Measurements from ENCODE around the gene IRS2.

Gene IRS2

GRCh38 chr13:109712124-109712722 lies 74.2 kb downstream of the IRS2 start:
- no peaks in the 10 kb centered on the region for H3K79me2 ChIP-seq (ENCODE audit: insufficient read depth, low read length)
- H4K20me1 ChIP-seq (ENCODE audit: low read depth, low read length) = no peaks in the 10 kb centered on the region
- H2AFZ ChIP-seq (ENCODE audit: low read depth, low read length, severe bottlenecking) = no peak overlapping the region
- H3K4me3 ChIP-seq (ENCODE audit: insufficient read depth, low read length, poor library complexity, severe bottlenecking) = no peak overlapping the region
- TF ChIP-seq EZH2phosphoT487 (conservative IDR thresholded peaks at IDR 0.05; ENCODE audit: low read length) = no peak
- no peak for TF ChIP-seq CTCF (IDR thresholded peaks at IDR 0.05; ENCODE audit: insufficient read depth, low read length, poor library complexity, severe bottlenecking)
- H3K4me2 ChIP-seq (ENCODE audit: low read depth, low read length, poor library complexity, severe bottlenecking) = no peak overlapping the region
- H3K27ac ChIP-seq (ENCODE audit: low read depth, low read length) = no peak overlapping the region
- H3F3A ChIP-seq (ENCODE audit: insufficient read depth) = no peaks in the 10 kb centered on the region
- no peak overlapping the region for H3K9ac ChIP-seq (ENCODE audit: low read length)
- no peaks in the 10 kb centered on the region for H3K27me3 ChIP-seq (ENCODE audit: low read length)
- H3K36me3 ChIP-seq (ENCODE audit: low read length) = no peaks in the 10 kb centered on the region
- H3K9me2 ChIP-seq (replicated peaks; ENCODE audit: insufficient read depth, low read length) = no peaks in the 10 kb centered on the region
- H3K9me3 ChIP-seq (ENCODE audit: insufficient read depth, low read length) = no peaks in the 10 kb centered on the region

GRCh38 chr13:109707742-109708617 lies 78.4 kb downstream of the IRS2 start:
- H3K9me2 ChIP-seq (replicated peaks; ENCODE audit: insufficient read depth, low read length) = no peaks in the 10 kb centered on the region
- no peak overlapping the region for H2AFZ ChIP-seq (ENCODE audit: low read depth, low read length, severe bottlenecking)
- H3K4me3 ChIP-seq (ENCODE audit: insufficient read depth, low read length, poor library complexity, severe bottlenecking) = no peak overlapping the region
- TF ChIP-seq EZH2phosphoT487 (conservative IDR thresholded peaks at IDR 0.05; ENCODE audit: low read length) (no peak), CTCF (IDR thresholded peaks at IDR 0.05; ENCODE audit: insufficient read depth, low read length, poor library complexity, severe bottlenecking) (no peak)
- H3K4me2 ChIP-seq (ENCODE audit: low read depth, low read length, poor library complexity, severe bottlenecking) = no peak overlapping the region
- no peak overlapping the region for H3K9ac ChIP-seq (ENCODE audit: low read length)
- H3K9me3 ChIP-seq (ENCODE audit: insufficient read depth, low read length) = no peaks in the 10 kb centered on the region
- H3K79me2 ChIP-seq (ENCODE audit: insufficient read depth, low read length) = no peaks in the 10 kb centered on the region
- H3F3A ChIP-seq (ENCODE audit: insufficient read depth) = no peaks in the 10 kb centered on the region
- H3K36me3 ChIP-seq (ENCODE audit: low read length) = no peaks in the 10 kb centered on the region
- H3K27ac ChIP-seq (ENCODE audit: low read depth, low read length) = no peak overlapping the region
- no peaks in the 10 kb centered on the region for H3K27me3 ChIP-seq (ENCODE audit: low read length)
- no peaks in the 10 kb centered on the region for H4K20me1 ChIP-seq (ENCODE audit: low read depth, low read length)

DNA sequence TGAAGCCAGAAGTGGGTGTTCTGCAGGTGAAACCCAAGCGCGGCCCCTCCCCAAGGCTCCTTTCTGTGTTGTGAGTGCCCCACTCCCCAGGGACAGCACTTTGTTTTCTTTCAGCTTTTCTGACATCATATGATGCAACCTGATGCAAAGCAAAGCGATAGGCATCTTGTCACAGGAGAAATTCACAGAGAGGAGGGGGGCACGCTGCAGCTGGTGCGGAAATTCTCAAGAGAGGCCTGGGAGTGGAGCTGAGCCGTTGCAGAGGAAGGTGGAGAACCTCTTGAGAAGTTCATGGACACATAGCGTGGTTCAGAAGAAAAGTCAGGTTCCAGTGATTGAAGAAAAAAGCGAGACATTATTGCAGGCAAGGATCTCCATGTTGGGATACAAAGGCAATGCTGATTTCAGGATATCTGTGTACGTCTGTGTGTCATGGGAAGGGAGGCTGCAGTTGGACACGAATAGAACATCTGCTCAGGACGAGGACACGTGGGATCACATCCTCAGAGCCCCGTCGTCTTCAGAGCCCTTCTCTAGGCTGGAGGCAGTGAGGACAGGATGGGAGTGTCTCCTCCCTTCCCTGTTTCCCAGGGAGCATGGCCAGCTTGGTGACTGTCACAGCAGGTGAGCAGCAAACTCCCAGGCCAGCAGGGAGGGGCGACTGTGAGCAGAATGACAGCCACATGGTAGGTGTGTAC lies 79.2 kb downstream of the IRS2 start:
- TF ChIP-seq EZH2phosphoT487 (conservative IDR thresholded peaks at IDR 0.05; ENCODE audit: low read length) = no peak
- no peak for TF ChIP-seq CTCF (IDR thresholded peaks at IDR 0.05; ENCODE audit: insufficient read depth, low read length, poor library complexity, severe bottlenecking)
- Histone ChIP-seq H3K27ac (ENCODE audit: low read depth, low read length) (no peak overlapping the region), H3K9me2 (replicated peaks; ENCODE audit: insufficient read depth, low read length) (no peaks in the 10 kb centered on the region), H3K4me3 (ENCODE audit: insufficient read depth, low read length, poor library complexity, severe bottlenecking) (no peak overlapping the region), H3K36me3 (ENCODE audit: low read length) (no peaks in the 10 kb centered on the region), H3K79me2 (ENCODE audit: insufficient read depth, low read length) (no peaks in the 10 kb centered on the region), H3K9me3 (ENCODE audit: insufficient read depth, low read length) (no peaks in the 10 kb centered on the region), H3K27me3 (ENCODE audit: low read length) (no peaks in the 10 kb centered on the region), H3F3A (ENCODE audit: insufficient read depth) (no peaks in the 10 kb centered on the region), H2AFZ (ENCODE audit: low read depth, low read length, severe bottlenecking) (no peak overlapping the region), H3K9ac (ENCODE audit: low read length) (no peak overlapping the region), H4K20me1 (ENCODE audit: low read depth, low read length) (no peaks in the 10 kb centered on the region), H3K4me2 (ENCODE audit: low read depth, low read length, poor library complexity, severe bottlenecking) (no peak overlapping the region)
